Panc1 (cell line): ENCODE measurements around the gene TACC2. TPM values are rescaled to one million over a fixed set of nuclear protein-coding genes. Genes with fewer than 3 reads are reported as not detected.

ENCODE experiments used
- ATAC-seq: fragments of 200-7000 bp; cut with Tn5 transposase; 2 replicates; pipeline ENCODE4 v1.9.1; 2020; ENCODE audit warnings: mild to moderate bottlenecking, moderate library complexity
- BruUV-seq: library from RNA; stranded (reverse); fragments of 400-500 nt; replicated peaks from 2 replicates; lab custom pipeline; 2021; lab: Mats Ljungman, UMichigan
- CTCF ChIA-PET: fragments of 300-600 bp; sonication (Branson Sonifier 250); formaldehyde crosslinking; loops from one replicate; lab custom pipeline; 2022; ENCODE audit warnings: antibody characterized with exemption; lab: Charles Lee
- POLR2A ChIA-PET: fragments of 300-600 bp; sonication (Branson Sonifier 250); formaldehyde crosslinking; loops from one replicate; lab custom pipeline; 2022; ENCODE audit warnings: antibody characterized with exemption; lab: Charles Lee
- DNase-seq: peaks from one replicate; pipeline ENCODE4 v3.0.0-alpha.2; 2010; ENCODE audit warnings: low read depth, low spot score
- H3K27ac ChIP-seq: 2 replicates; pipeline ENCODE4 v1.5.1; 2011; ENCODE audit warnings: mild to moderate bottlenecking, low read length, inconsistent platforms
- H3K27me3 ChIP-seq: fragments of 200-500 bp; sonication (Bioruptor generic); 2 replicates; pipeline ENCODE4 v1.6.0; 2014; ENCODE audit warnings: low read length, inconsistent platforms; ENCODE audit not compliant: control insufficient read depth, insufficient read depth
- H3K36me3 ChIP-seq: fragments of 200-500 bp; sonication (Bioruptor generic); 2 replicates; pipeline ENCODE4 v1.5.1; 2014; ENCODE audit warnings: inconsistent platforms, mild to moderate bottlenecking, low read length, moderate library complexity; ENCODE audit not compliant: control insufficient read depth, insufficient read depth
- H3K4me1 ChIP-seq: 2 replicates; pipeline ENCODE4 v1.5.1; 2011; ENCODE audit warnings: inconsistent platforms, mild to moderate bottlenecking, low read length, moderate library complexity; ENCODE audit not compliant: control insufficient read depth, insufficient read depth
- H3K4me3 ChIP-seq, 2 experiments: 2 replicates each; pipeline ENCODE4 v1.5.1; 2011 to 2012; ENCODE audit warnings: low read depth in 2 of 2, low read length in 2 of 2, mild to moderate bottlenecking in 2 of 2, inconsistent platforms in 1 of 2, moderate library complexity in 1 of 2
- H3K9me3 ChIP-seq: fragments of 200-500 bp; sonication (Bioruptor generic); 2 replicates; pipeline ENCODE4 v1.5.1; 2014; ENCODE audit warnings: low read depth, mild to moderate bottlenecking, inconsistent platforms, low read length, moderate library complexity; ENCODE audit not compliant: control insufficient read depth, insufficient read depth
- CTCF ChIP-seq: fragments of 450-650 bp; IDR thresholded peaks from 2 replicates; pipeline ENCODE4 v1.5.1; 2017; ENCODE audit warnings: mild to moderate bottlenecking
- POLR2AphosphoS5 ChIP-seq: IDR thresholded peaks from 2 replicates; pipeline ENCODE4 v1.6.1; 2012; ENCODE audit warnings: mild to moderate bottlenecking, low read depth, low read length, moderate library complexity
- REST ChIP-seq, 2 experiments: IDR thresholded peaks; 2 replicates each; pipeline ENCODE4 v1.6.1; 2011 to 2012; ENCODE audit warnings: low read depth in 2 of 2, control low read depth in 1 of 2, low read length in 1 of 2, mild to moderate bottlenecking in 1 of 2, moderate library complexity in 1 of 2; ENCODE audit not compliant: insufficient read depth in 1 of 2
- SIN3A ChIP-seq: IDR thresholded peaks from 2 replicates; pipeline ENCODE4 v1.6.1; 2012; ENCODE audit warnings: low read depth, mild to moderate bottlenecking, low read length, moderate library complexity, borderline replicate concordance; ENCODE audit not compliant: insufficient read depth
- TCF7L2 ChIP-seq: IDR thresholded peaks from 2 replicates; pipeline ENCODE4 v1.6.1; 2011; ENCODE audit warnings: mild to moderate bottlenecking, low read depth, low read length, inconsistent platforms
- in situ Hi-C: cut with HindIII; loops from 2 replicates; pipeline ENCODE4 v1.10.0; 2016; ENCODE audit warnings: low sequenced_read_pairs, low pct_unique_long_range_greater_than_20kb
- intact Hi-C: fragments of 100-400 bp; cut with micrococcal nuclease; formaldehyde crosslinking; loops from one replicate; pipeline ENCODE4 v1.10.0; 2022; ENCODE audit not compliant: unreplicated experiment
- total RNA-seq: library from RNA; stranded (reverse); gene quantifications from one replicate; pipeline ENCODE4 v1.2.1, GENCODE V29; 2021; ENCODE audit not compliant: unreplicated experiment

Gene TACC2
- total RNA-seq, 1 experiment from 2014 or later: 133 TPM

GRCh38 chr10:122296363-122297120 is 307.6 kb downstream of the TACC2 start:
- CTCF ChIA-PET: interaction anchor here (0.9 to 2.9 kb wide), 4 partner anchors 17 to 269 kb away, joined by 3 to 28 read pairs (median 3); no protein-coding TSS in a partner anchor
- Histone ChIP-seq H3K27ac (no peak overlapping the region; the same call in 1 of the 2 replicates), H3K27me3 (no peaks in the 10 kb centered on the region), H3K4me3 (no peak overlapping the region), H3K4me1 (peaks cover 17% of the 10 kb centered on the region), H3K36me3 (no peaks in the 10 kb centered on the region), H3K9me3 (no peaks in the 10 kb centered on the region)
- POLR2A ChIA-PET: no interaction called here
- DNase-seq: no peak
- intact Hi-C loops: loop anchor here (5.0 kb wide), 1 partner anchor 271 kb away; no protein-coding TSS in a partner anchor
- no TSS peak for BruUV-seq
- TF ChIP-seq REST (IDR thresholded peaks at IDR 0.05; ENCODE audit: insufficient read depth in 1 of 2, low read depth in 2 of 2, low read length in 1 of 2): no peak
- no peak for TF ChIP-seq CTCF
- TF ChIP-seq TCF7L2: no peak
- TF ChIP-seq SIN3A: no peak
- TF ChIP-seq POLR2AphosphoS5: no peak
- ATAC-seq: no peak
- in situ Hi-C loops: no loop called here

GRCh38 chr10:122297583-122297982 is 308.6 kb downstream of the TACC2 start:
- intact Hi-C loops (loop anchor here (5.0 kb wide), 1 partner anchor 270 kb away; no protein-coding TSS in a partner anchor), in situ Hi-C loops (no loop called here)
- no peak for ATAC-seq

More at GRCh38 chr10:122297583-122297982, 308.6 kb downstream of the TACC2 start:
- Histone ChIP-seq H3K4me1 (peaks cover 17% of the 10 kb centered on the region), H3K27me3 (no peaks in the 10 kb centered on the region), H3K4me3 (no peak overlapping the region), H3K27ac (peak overlapping the region; percentile 52; the same call in 1 of the 2 replicates), H3K9me3 (no peaks in the 10 kb centered on the region), H3K36me3 (no peaks in the 10 kb centered on the region)
- ChIA-PET POLR2A (no interaction called here), CTCF (interaction anchor here (0.7 to 2.9 kb wide), 4 partner anchors 18 to 268 kb away, joined by 3 to 28 read pairs (median 3); no protein-coding TSS in a partner anchor)
- no peak for DNase-seq
- no peak for TF ChIP-seq SIN3A
- TF ChIP-seq REST (IDR thresholded peaks at IDR 0.05; ENCODE audit: insufficient read depth in 1 of 2, low read depth in 2 of 2, low read length in 1 of 2): no peak
- no TSS peak for BruUV-seq
